GM12801 (cell line): ENCODE results near the gene DGKK.

ENCODE experiments used
- CTCF ChIP-seq: IDR thresholded peaks from one replicate; pipeline ENCODE4 v1.5.1; 2011; ENCODE audit warnings: control low read depth; ENCODE audit not compliant: insufficient read length; ENCODE audit errors: extremely low read depth

The DGKK gene

DNA sequence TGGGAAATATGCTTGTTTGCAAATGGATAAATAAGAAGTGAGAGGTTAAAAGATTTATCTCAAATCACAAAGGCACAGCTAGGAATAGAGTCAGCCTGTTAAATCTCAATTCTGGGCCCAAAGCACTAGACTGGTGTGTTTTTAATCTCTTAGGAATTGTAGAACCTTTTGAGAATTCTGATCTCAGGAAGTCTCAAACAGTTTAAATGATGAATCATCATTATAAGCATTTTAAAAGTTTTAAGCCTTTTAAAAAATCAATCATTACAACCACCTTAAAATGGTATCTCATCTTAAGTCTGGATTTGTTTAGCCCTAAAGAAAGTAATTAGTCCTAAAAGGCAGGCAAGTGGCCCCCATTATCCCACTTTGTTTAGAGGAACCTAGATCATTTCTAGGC is 17.8 kb downstream of the DGKK start:
- TF ChIP-seq CTCF = no peak

GRCh38 chrX:50450324-50450723 is 20.3 kb downstream of the DGKK start:
- no peak for TF ChIP-seq CTCF

GRCh38 chrX:50448565-50448964 is 22.1 kb downstream of the DGKK start:
- TF ChIP-seq CTCF = no peak

- no peak for TF ChIP-seq CTCF
Observed at GRCh38 chrX:50447535-50447934, 23.1 kb downstream of the DGKK start.

DNA sequence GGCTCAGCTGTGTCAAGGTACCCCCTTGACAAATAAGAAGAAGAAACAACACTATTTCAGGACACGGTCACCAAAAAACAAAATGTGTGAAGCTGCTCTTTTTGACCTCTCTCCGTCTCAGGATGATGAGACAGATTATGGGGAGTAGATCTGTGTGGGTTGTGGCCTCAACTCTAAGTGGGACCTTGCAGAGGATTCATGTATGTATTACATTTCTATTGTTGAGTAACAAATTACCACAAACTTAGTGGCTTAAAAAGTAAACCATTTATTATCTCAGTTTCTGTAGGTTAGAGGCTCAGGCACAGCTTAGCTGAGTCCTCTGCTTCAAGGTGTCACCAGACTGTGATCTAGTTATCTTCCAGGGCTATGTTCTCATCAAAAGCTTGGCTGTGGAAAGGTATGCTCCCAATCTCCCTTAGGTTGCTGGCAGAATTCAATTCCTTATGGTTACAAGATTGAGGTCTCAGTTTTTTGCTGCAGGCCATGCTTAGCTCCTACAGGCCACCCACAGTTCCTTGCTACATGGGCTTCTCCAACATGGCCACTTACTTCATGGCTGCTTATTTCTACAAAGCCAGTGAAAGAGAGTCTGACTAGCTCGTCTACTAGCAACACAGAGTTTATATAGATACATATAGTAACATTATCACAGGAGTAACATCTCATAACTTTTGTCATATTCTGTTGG is 28.1 kb downstream of the DGKK start:
- TF ChIP-seq CTCF = no peak

- no peak for TF ChIP-seq CTCF
Observed at GRCh38 chrX:50436797-50437196, 33.8 kb downstream of the DGKK start.

- TF ChIP-seq CTCF = no peak
Observed at GRCh38 chrX:50432829-50433289, 37.8 kb downstream of the DGKK start.

DNA sequence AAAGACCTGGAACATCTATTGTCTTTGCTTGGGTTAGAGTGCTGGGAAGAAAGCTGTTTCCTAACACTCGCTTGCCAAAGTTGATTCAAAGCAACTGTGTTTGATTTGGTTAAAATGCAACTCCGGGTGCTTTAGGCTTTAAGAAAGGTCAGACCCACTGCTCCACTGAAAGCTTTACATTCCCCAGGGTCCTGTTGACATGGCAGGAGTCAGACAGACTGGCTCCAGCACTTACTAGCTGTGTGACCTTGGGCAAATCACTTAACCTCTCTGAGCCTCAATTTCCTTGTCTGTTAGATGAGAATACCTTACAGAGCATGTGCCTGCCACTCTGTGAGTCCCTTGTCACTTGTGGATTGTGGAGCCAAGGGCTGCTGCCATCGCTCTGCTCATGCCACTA is 39.0 kb downstream of the DGKK start:
- no peak for TF ChIP-seq CTCF
